ENCODE data around the gene AKAP8L. TPM values are rescaled to one million over a fixed set of nuclear protein-coding genes. Genes with fewer than 3 reads are reported as not detected.

The AKAP8L gene
- total and polyA plus RNA-seq, 2 experiments from 2014 or later = 88.7 to 155 TPM

DNA sequence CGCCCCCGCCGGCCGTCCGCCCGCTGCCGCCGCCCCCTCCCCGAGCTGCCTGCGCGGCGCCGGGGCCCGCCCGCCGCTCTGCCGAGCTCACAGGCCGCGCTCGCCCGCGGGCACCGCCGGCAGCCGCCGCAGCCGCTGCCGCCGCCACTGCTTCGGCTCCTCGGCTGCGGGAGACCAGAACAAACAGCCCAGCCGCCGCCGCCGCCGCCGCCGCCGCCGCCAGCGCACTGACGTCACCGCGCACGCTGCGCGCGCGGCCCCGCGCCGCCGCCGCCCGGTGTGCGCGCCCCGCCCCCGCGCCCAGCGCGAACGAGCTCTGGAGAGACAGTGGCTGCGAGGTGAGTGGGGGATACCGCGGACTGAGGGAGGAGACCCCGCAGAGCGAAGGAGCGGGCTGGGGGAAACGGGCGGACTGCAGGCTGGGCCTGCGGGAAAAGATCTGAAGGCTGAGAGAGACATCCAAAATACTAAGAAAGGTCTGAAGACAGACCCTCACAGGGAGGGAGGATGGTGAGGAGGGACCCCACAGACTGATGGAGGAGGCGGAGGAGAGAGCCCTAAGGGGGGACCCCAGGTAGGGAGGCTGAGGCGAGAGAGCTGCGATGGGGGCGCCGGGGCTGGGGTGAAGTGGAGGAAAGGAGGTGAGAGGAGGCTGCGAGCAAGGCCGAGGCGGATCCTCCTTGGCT, 86.3 kb downstream of the AKAP8L start, which contains the start of gene BRD4:
TSS of gene BRD4 (minus strand) at position 229 of the 686 bp plus-strand sequence. CDS start 59,440 bp downstream, outside the sequence.
- Histone ChIP-seq H3K36me3 (replicated peaks; ENCODE audit: insufficient read depth, low read depth) (no peaks in the 10 kb centered on the region), H4K20me1 (ENCODE audit: insufficient read depth, poor library complexity, severe bottlenecking) (peaks cover 41% of the 10 kb centered on the region), H2AFZ (peak within 1 kb of the TSS; percentile 96), H3K9me3 (ENCODE audit: low read depth) (no peaks in the 10 kb centered on the region), H3K27me3 (no peaks in the 10 kb centered on the region), H3K4me3 (peak within 1 kb of the TSS; percentile 96), H3K4me1 (ENCODE audit: insufficient read depth) (peaks cover 21% of the 10 kb centered on the region), H3K9me2 (replicated peaks; ENCODE audit: insufficient read depth) (no peaks in the 10 kb centered on the region), H3K27ac (peak within 1 kb of the TSS; percentile 97), H3K79me2 (peaks cover 68% of the 10 kb centered on the region), H3K4me2 (peak within 1 kb of the TSS; percentile 91)
- WGBS (ENCODE audit: low lambda C conversion rate, missing lambda C conversion rate) = 6% methylated on average over 63 of the region's 81 CpGs
- TF ChIP-seq EZH2 (IDR thresholded peaks at IDR 0.05; ENCODE audit: borderline replicate concordance) (no peak), EZH2phosphoT487 (IDR thresholded peaks at IDR 0.05; ENCODE audit: low read depth, severe bottlenecking, unreplicated experiment) (no peak)
- TF ChIP-seq, protein P1, sequence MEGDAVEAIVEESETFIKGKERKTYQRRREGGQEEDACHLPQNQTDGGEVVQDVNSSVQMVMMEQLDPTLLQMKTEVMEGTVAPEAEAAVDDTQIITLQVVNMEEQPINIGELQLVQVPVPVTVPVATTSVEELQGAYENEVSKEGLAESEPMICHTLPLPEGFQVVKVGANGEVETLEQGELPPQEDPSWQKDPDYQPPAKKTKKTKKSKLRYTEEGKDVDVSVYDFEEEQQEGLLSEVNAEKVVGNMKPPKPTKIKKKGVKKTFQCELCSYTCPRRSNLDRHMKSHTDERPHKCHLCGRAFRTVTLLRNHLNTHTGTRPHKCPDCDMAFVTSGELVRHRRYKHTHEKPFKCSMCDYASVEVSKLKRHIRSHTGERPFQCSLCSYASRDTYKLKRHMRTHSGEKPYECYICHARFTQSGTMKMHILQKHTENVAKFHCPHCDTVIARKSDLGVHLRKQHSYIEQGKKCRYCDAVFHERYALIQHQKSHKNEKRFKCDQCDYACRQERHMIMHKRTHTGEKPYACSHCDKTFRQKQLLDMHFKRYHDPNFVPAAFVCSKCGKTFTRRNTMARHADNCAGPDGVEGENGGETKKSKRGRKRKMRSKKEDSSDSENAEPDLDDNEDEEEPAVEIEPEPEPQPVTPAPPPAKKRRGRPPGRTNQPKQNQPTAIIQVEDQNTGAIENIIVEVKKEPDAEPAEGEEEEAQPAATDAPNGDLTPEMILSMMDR (IDR thresholded peaks at IDR 0.05; ENCODE audit: poor library complexity) = no peak
- DNase-seq (ENCODE audit: low spot score) = peak; percentile 90

DNA sequence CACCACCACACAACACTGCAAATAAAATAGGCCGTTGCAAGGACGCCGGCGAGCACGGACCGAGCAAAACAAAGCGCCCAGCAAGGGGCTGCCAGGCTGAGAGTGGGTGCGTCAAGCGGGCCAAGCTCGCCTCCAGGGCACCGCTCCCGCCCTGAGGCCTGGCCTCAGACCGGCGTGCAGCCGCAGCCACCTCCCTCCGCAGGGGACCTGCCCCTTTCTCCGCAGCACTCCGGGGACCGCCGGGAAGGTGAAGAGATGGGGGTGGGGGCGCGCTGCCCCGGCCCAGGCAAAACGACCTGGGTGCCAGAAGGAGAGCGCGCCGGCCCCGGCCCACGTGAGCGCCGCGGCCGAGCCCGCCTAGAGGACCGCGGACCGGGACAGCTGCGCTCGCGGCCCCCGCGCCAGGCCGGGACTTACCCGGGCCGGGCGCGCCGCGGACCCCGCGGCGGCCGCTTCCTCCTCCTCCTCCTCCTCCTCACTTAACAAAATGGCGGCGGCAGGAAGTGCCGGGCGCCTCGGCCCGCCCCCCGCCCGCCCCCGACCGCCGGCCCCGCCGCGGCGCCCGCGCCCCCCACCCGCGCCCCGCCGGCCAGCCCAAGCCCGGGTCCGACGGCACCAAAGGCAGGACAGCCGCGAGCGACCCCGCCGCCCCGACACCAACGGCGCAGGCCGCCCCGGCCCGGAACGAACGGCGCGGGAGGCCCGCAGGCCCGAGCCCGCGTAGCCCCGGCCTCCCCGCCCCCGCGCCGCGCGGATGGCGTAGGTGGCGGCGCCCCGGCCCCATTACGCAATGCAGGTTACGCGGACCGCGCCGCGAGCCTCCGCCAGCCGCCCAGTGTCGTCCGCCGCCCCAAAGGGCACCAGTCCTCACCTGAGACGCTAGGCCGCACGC, 87.1 kb downstream of the AKAP8L start:
- no peaks in the 10 kb centered on the region for H3K27me3 ChIP-seq
- H3K79me2 ChIP-seq = peaks cover 76% of the 10 kb centered on the region
- H3K27ac ChIP-seq = peak overlapping the region; percentile 97
- peak overlapping the region; percentile 89 for H3K4me2 ChIP-seq
- H3K9me2 ChIP-seq (replicated peaks; ENCODE audit: insufficient read depth) = no peaks in the 10 kb centered on the region
- H3K36me3 ChIP-seq (replicated peaks; ENCODE audit: insufficient read depth, low read depth) = no peaks in the 10 kb centered on the region
- peak overlapping the region; percentile 96 for H3K4me3 ChIP-seq
- TF ChIP-seq EZH2phosphoT487 (IDR thresholded peaks at IDR 0.05; ENCODE audit: low read depth, severe bottlenecking, unreplicated experiment) = no peak
- no peak for TF ChIP-seq EZH2 (IDR thresholded peaks at IDR 0.05; ENCODE audit: borderline replicate concordance)
- TF ChIP-seq, protein P1 (IDR thresholded peaks at IDR 0.05; ENCODE audit: poor library complexity) = no peak
- H3K9me3 ChIP-seq (ENCODE audit: low read depth) = no peaks in the 10 kb centered on the region
- H3K4me1 ChIP-seq (ENCODE audit: insufficient read depth) = peaks cover 28% of the 10 kb centered on the region
- no peak overlapping the region for H2AFZ ChIP-seq
- peaks cover 49% of the 10 kb centered on the region for H4K20me1 ChIP-seq (ENCODE audit: insufficient read depth, poor library complexity, severe bottlenecking)
- DNase-seq (ENCODE audit: low spot score) = peak; percentile 84
- WGBS (ENCODE audit: low lambda C conversion rate, missing lambda C conversion rate) = under 1% methylated on average over 63 of the region's 122 CpGs

DNA sequence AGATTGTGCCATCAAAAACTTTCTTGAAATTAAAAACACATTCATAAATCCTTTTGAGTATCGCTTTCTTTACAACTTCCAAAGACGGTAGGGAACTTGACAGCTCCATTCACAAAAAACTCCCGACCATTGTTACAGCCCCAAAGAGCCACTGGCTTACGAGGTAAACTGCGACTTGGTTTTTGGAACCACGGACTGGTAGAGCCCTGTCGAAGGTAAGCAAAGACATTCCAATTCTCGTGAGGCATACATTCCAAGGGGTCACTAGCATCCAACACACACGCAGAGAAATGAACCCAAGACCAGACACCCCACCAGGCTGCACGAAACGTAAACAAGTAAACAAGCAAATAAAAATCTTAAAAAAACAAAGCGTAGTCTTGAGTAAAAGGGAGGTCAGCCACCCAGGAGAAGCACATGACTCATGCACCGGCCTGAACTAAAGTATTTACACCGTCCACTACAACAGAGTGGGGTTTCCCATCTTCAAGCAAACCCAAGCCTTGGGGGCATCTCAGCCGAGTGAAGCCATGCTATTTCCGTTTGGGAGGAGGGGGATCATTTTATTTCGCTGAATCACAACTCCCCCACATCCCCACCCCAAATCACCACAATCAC, 87.9 kb downstream of the AKAP8L start:
- Histone ChIP-seq H3K9me3 (ENCODE audit: low read depth) (no peaks in the 10 kb centered on the region), H3K36me3 (replicated peaks; ENCODE audit: insufficient read depth, low read depth) (no peaks in the 10 kb centered on the region), H3K4me1 (ENCODE audit: insufficient read depth) (peaks cover 28% of the 10 kb centered on the region), H3K27ac (peak overlapping the region; percentile 97), H2AFZ (no peak overlapping the region), H3K9me2 (replicated peaks; ENCODE audit: insufficient read depth) (no peaks in the 10 kb centered on the region), H3K27me3 (no peaks in the 10 kb centered on the region), H4K20me1 (ENCODE audit: insufficient read depth, poor library complexity, severe bottlenecking) (peaks cover 57% of the 10 kb centered on the region), H3K4me3 (peak overlapping the region; percentile 96), H3K4me2 (peak overlapping the region; percentile 89), H3K79me2 (peaks cover 83% of the 10 kb centered on the region)
- DNase-seq (ENCODE audit: low spot score) = peak; percentile 68
- TF ChIP-seq EZH2phosphoT487 (IDR thresholded peaks at IDR 0.05; ENCODE audit: low read depth, severe bottlenecking, unreplicated experiment) (no peak), EZH2 (IDR thresholded peaks at IDR 0.05; ENCODE audit: borderline replicate concordance) (no peak)
- TF ChIP-seq, protein P1 (IDR thresholded peaks at IDR 0.05; ENCODE audit: poor library complexity) = no peak
- WGBS (ENCODE audit: low lambda C conversion rate, missing lambda C conversion rate) = 4% methylated on average over 17 of the region's 17 CpGs

MicroRNA genes within 50 kb of the gene (microRNA counts, 767-probe panel; counts per million panel counts)
- microRNA hsa-miR-1470 = not detected

Small RNAs within 50 kb of the gene (microRNA-seq; reads per million reads assigned to microRNA genes)
- gene MIR1470 = not detected

Small RNAs within 50 kb of the gene (small RNA-seq; reads per million reads assigned to genes)
- not detected for gene AC005776.1
- gene MIR1470 = not detected

Other genes starting within 250 kb of the AKAP8L start
- gene NOTCH3, start 218.0 kb downstream of the AKAP8L start, total RNA-seq = 17.2 and 25.2 TPM in 2 replicates
- gene NOTCH3, start 218.0 kb downstream of the AKAP8L start, polyA plus RNA-seq = 30.0 and 34.8 TPM in 2 replicates
- 0.36 and 1.6 TPM in 2 replicates for gene EPHX3, start 186.5 kb downstream of the AKAP8L start, total RNA-seq
- 3.5 and 3.6 TPM in 2 replicates for gene EPHX3, start 186.5 kb downstream of the AKAP8L start, polyA plus RNA-seq
- 18.0 and 18.1 TPM in 2 replicates for gene BRD4, start 86.4 kb downstream of the AKAP8L start, total RNA-seq
- 88.4 and 109 TPM in 2 replicates for gene BRD4, start 86.4 kb downstream of the AKAP8L start, polyA plus RNA-seq
- 18.6 and 20.0 TPM in 2 replicates for gene AKAP8, start 39.2 kb downstream of the AKAP8L start, total RNA-seq
- 22.9 and 26.5 TPM in 2 replicates for gene AKAP8, start 39.2 kb downstream of the AKAP8L start, polyA plus RNA-seq
- 10.6 and 18.6 TPM in 2 replicates for gene WIZ, start 31.0 kb upstream of the AKAP8L start, total RNA-seq
- gene WIZ, start 31.0 kb upstream of the AKAP8L start, polyA plus RNA-seq = 24.5 and 34.9 TPM in 2 replicates
- 0.07 TPM in 1 of 2 replicates, not detected in the other for gene RASAL3, start 45.6 kb upstream of the AKAP8L start, total RNA-seq
- 0.12 and 0.23 TPM in 2 replicates for gene RASAL3, start 45.6 kb upstream of the AKAP8L start, polyA plus RNA-seq
- gene PGLYRP2, start 60.5 kb upstream of the AKAP8L start, total RNA-seq = 0.16 TPM in 1 of 2 replicates, not detected in the other
- gene PGLYRP2, start 60.5 kb upstream of the AKAP8L start, polyA plus RNA-seq = not detected in 2 replicates
- not detected in 2 replicates for gene CYP4F22, start 89.5 kb upstream of the AKAP8L start, total RNA-seq
- not detected in 2 replicates for gene CYP4F22, start 89.5 kb upstream of the AKAP8L start, polyA plus RNA-seq
- not detected in 2 replicates for gene CYP4F8, start 196.2 kb upstream of the AKAP8L start, total RNA-seq
- gene CYP4F8, start 196.2 kb upstream of the AKAP8L start, polyA plus RNA-seq = not detected in 2 replicates
- 2.7 and 3.3 TPM in 2 replicates for gene CYP4F3, start 221.9 kb upstream of the AKAP8L start, total RNA-seq
- 1.3 and 2.2 TPM in 2 replicates for gene CYP4F3, start 221.9 kb upstream of the AKAP8L start, polyA plus RNA-seq

Data from hepatocyte (in vitro differentiated cells).